Heart left ventricle (tissue), 16 donors: ENCODE measurements around the gene ITGA7. TPM values are rescaled to one million over a fixed set of nuclear protein-coding genes. Genes with fewer than 3 reads are reported as not detected.

Source experiments
- ATAC-seq, 4 donors: fragments of 200-7000 bp; cut with Tn5 transposase; one replicate each; pipeline ENCODE4 v1.9.1; 2020 to 2022; ENCODE audit warnings: moderate library complexity in 4 of 4, mild to moderate bottlenecking in 3 of 4, moderate number of reproducible peaks in 1 of 4
- DNase-seq, 5 donors: peaks; one replicate each; pipeline ENCODE4 v3.0.0-alpha.2; 2020
- H3K27ac ChIP-seq, 12 donors: fragments of 200-600 bp; sonication (generic) in 4 of 12; one replicate each; pipeline versions ENCODE4 v1.5.0 to v1.8.0; 2016 to 2022; ENCODE audit warnings: mild to moderate bottlenecking in 2 of 12
- H3K27me3 ChIP-seq, 9 donors: fragments of 200-600 bp; sonication (generic) in 2 of 9; one replicate each; pipeline versions ENCODE4 v1.5.1 to v1.8.0; 2016 to 2022; ENCODE audit warnings: mild to moderate bottlenecking in 3 of 9
- H3K36me3 ChIP-seq, 9 donors: fragments of 200-600 bp; sonication (generic) in 2 of 9; one replicate each; pipeline versions ENCODE4 v1.5.0 to v1.8.0; 2018 to 2022; ENCODE audit warnings: mild to moderate bottlenecking in 2 of 9
- H3K4me1 ChIP-seq, 12 donors: fragments of 200-600 bp; sonication (generic) in 4 of 12; one replicate each; pipeline versions ENCODE4 v1.5.0 to v1.8.0; 2016 to 2022; ENCODE audit warnings: mild to moderate bottlenecking in 3 of 12
- H3K4me3 ChIP-seq, 12 donors: fragments of 200-600 bp; sonication (generic) in 4 of 12; one replicate each; pipeline versions ENCODE4 v1.5.0 to v1.8.0; 2017 to 2022; ENCODE audit warnings: mild to moderate bottlenecking in 9 of 12, moderate library complexity in 4 of 12
- H3K9me3 ChIP-seq, 12 donors: fragments of 200-600 bp; sonication (generic) in 4 of 12; one replicate each; pipeline versions ENCODE4 v1.5.0 to v1.8.0; 2016 to 2022; ENCODE audit warnings: mild to moderate bottlenecking in 1 of 12
- POLR2A ChIP-seq, 2 donors: fragments of 450-650 bp; IDR thresholded peaks; one replicate each; pipeline ENCODE4 v1.6.1; 2017; ENCODE audit warnings: antibody characterized with exemption in 2 of 2, mild to moderate bottlenecking in 2 of 2, moderate library complexity in 2 of 2
- WGBS, 4 donors: extraction: QIAGEN DNeasy Blood & Tissue Kit in 2 of 4; methylation state at CpG; one replicate each; pipeline versions ENCODE4 v1.1.5 to v1.1.7; 2013 to 2018; 5-methylcytosine and 5-hydroxymethylcytosine counted together
- intact Hi-C, 10 donors: fragments of 100-400 bp; cut with DNase I; formaldehyde crosslinking; loops; one replicate each; pipeline versions ENCODE4 v1.11.1 to v1.14.2; 2022
- polyA plus RNA-seq, 2 donors: library from polyadenylated mRNA; stranded (reverse); fragments of 200-250 nt; gene quantifications; one replicate each; pipeline ENCODE4 v1.2.3, GENCODE V29; 2013
- total RNA-seq, 9 donors: library from RNA; depleted of rRNA in 2 of 9; stranded (reverse); fragments of >200 nt in 2 of 9; fragmentation: NEBNext Ultra II Directional in 3 of 9; extraction: Animal tissue kit (Norgen Biotek cat#: 25700) in 3 of 9; gene quantifications; one replicate each; pipeline versions ENCODE4 v1.1.0 to v1.2.4, GENCODE V29; 2016 to 2023
- TF ChIP-seq, protein P1 (sequence below), 12 donors: fragments of 200-600 bp; sonication (generic) in 4 of 12; IDR thresholded peaks; one replicate each; pipeline versions ENCODE4 v1.5.0 to v1.8.0; 2018 to 2022; ENCODE audit warnings: antibody characterized with exemption in 12 of 12, mild to moderate bottlenecking in 5 of 12
- donor health status: ischemic (EF 13 %, LVEDD 7.1; RV severe dilation, severe dysfunction).
- donor health status: healthy with polysubstance abuse.
- donor health status: DM: no; HTN: yes; CAD: no.
- donor health status: DM: no; HTN: no; CAD: no.
- donor health status: ischemic (EF 25% LVEDD 6.9; RV normal size, moderate dysfunction).
- donor health status: ischemic (EF 25% LVEDD 5.7; RV mildly dilated, moderate dysfunction).
- donor health status: healthy.
- donor health status: DM: yes; HTN: yes; CAD: no.
- donor health status: ischemic (EF 35%, LVEDD 5.7; RV mildly dilated, moderate dysfunction).
- donor health status: nonischemic (EF 11% LVEDD 7.7; RV severe dilation, severe dysfunction).
- donor health status: DM: yes; HTN: yes; CAD: no.
- donor health status: PGD.
- donor health status: ischemic (EF 29% LVEDD 5.4; RV normal size, mild dysfunction).
- donor health status: nonischemic (EF 23%, LVEDD 6.1; RV moderate dilation, normal function).

The ITGA7 gene
- total and polyA plus RNA-seq, 11 donors: 173 to 1,007 (median 573) TPM

DNA sequence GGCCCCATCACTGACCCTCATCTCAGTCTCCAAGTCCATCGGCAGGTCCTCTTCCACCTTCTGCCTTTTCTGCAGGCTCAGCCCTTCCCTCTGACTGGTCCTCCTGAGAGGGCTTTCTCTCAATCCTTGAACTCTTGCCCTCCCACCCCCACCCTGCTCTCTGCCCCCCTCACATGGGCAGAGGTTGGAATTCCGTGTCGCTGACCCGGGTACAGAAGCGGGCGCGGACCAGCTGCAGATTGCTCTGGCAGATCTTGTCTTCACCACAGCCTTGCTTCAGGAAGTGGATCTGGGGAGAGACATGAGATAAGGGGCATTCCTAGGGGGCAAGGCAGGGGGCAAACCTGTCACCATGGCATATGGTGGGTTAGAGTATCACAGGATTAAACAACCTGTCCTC lies 12.4 kb downstream of the ITGA7 start:
- DNase-seq (no peak), ATAC-seq (no peak)
- Histone ChIP-seq H3K9me3 (no peaks in the 10 kb centered on the region), H3K4me3 (no peak overlapping the region), H3K27me3 (no peaks in the 10 kb centered on the region), H3K36me3 (peaks cover 0 to 91% (median 66%) of the 10 kb centered on the region in 9 donors), H3K4me1 (peaks cover 0 to 13% (median 7%) of the 10 kb centered on the region in 12 donors), H3K27ac (no peak overlapping the region)
- 72 to 80% (median 77%) methylated on average over 7 of the region's 7 CpGs for whole genome bisulfite sequencing, 4 donors
- TF ChIP-seq, protein P1, sequence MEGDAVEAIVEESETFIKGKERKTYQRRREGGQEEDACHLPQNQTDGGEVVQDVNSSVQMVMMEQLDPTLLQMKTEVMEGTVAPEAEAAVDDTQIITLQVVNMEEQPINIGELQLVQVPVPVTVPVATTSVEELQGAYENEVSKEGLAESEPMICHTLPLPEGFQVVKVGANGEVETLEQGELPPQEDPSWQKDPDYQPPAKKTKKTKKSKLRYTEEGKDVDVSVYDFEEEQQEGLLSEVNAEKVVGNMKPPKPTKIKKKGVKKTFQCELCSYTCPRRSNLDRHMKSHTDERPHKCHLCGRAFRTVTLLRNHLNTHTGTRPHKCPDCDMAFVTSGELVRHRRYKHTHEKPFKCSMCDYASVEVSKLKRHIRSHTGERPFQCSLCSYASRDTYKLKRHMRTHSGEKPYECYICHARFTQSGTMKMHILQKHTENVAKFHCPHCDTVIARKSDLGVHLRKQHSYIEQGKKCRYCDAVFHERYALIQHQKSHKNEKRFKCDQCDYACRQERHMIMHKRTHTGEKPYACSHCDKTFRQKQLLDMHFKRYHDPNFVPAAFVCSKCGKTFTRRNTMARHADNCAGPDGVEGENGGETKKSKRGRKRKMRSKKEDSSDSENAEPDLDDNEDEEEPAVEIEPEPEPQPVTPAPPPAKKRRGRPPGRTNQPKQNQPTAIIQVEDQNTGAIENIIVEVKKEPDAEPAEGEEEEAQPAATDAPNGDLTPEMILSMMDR (IDR thresholded peaks at IDR 0.05): no peak
- TF ChIP-seq POLR2A (IDR thresholded peaks at IDR 0.05): no peak
- intact Hi-C loops: no loop called here

DNA sequence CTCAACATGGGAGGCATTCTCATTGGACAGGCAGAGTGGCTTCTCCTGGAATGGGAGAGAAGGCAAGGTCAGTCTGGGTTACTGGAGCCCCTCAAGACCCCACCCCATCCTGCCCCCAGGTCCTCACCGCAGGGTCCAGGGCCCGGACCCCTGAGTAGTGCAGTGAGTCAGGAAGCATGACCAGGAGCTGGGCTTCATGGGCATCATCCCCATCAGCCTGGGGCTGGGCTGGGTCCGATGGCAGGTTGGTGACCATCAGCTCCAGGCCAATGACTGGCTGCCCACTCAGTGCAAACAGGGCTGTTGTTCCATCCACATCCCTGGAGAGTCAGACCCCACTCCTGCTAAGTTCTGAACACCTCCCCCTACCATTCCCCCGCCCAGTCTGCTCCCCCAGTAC lies 13.1 kb downstream of the ITGA7 start:
- Histone ChIP-seq H3K4me3 (no peak overlapping the region), H3K27me3 (no peaks in the 10 kb centered on the region), H3K27ac (peak overlapping the region in 2 of 12 donors; percentile 9 to 21), H3K36me3 (peaks cover 0 to 84% (median 64%) of the 10 kb centered on the region in 9 donors), H3K4me1 (peaks cover 0 to 7% (median 2%) of the 10 kb centered on the region in 12 donors), H3K9me3 (no peaks in the 10 kb centered on the region)
- intact Hi-C loops: no loop called here
- ATAC-seq: peak in 1 of 4 donors; percentile 1
- TF ChIP-seq, protein P1 (IDR thresholded peaks at IDR 0.05): no peak
- TF ChIP-seq POLR2A (IDR thresholded peaks at IDR 0.05): no peak
- 90 to 94% (median 93%) methylated on average over 2 to 4 of the region's 4 CpGs for WGBS, 4 donors
- no peak for DNase-seq

DNA sequence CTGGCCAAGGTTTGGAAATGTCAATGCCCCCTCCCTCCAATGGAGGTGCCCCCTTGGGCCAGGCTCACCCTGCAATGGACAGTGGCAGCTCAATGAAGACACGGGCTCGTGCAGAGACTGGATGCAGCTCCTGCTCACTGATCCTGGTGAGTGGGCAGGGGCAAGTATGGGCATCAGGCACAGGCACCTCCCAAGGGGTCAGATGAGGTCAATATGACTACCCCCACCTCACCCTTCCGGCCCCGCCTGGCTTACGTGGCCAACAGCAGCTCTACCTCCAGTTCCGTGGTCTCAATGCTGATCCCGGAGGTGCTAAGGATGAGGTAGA lies 13.6 kb downstream of the ITGA7 start:
- H3K9me3 ChIP-seq: no peaks in the 10 kb centered on the region
- peak overlapping the region in 2 of 12 donors; percentile 9 to 21 for H3K27ac ChIP-seq
- peaks cover 0 to 83% (median 60%) of the 10 kb centered on the region in 9 donors for H3K36me3 ChIP-seq
- H3K27me3 ChIP-seq: no peaks in the 10 kb centered on the region
- no peak for TF ChIP-seq POLR2A (IDR thresholded peaks at IDR 0.05)
- TF ChIP-seq, protein P1 (IDR thresholded peaks at IDR 0.05): no peak
- DNase-seq (no peak), ATAC-seq (peak in 1 of 4 donors; percentile 3)
- intact Hi-C loops: no loop called here
- H3K4me1 ChIP-seq: peaks cover 0 to 2% (median 0%) of the 10 kb centered on the region in 12 donors
- no peak overlapping the region for H3K4me3 ChIP-seq
- WGBS, 4 donors: 94 to 97% (median 95%) methylated on average over 5 to 7 of the region's 7 CpGs

DNA sequence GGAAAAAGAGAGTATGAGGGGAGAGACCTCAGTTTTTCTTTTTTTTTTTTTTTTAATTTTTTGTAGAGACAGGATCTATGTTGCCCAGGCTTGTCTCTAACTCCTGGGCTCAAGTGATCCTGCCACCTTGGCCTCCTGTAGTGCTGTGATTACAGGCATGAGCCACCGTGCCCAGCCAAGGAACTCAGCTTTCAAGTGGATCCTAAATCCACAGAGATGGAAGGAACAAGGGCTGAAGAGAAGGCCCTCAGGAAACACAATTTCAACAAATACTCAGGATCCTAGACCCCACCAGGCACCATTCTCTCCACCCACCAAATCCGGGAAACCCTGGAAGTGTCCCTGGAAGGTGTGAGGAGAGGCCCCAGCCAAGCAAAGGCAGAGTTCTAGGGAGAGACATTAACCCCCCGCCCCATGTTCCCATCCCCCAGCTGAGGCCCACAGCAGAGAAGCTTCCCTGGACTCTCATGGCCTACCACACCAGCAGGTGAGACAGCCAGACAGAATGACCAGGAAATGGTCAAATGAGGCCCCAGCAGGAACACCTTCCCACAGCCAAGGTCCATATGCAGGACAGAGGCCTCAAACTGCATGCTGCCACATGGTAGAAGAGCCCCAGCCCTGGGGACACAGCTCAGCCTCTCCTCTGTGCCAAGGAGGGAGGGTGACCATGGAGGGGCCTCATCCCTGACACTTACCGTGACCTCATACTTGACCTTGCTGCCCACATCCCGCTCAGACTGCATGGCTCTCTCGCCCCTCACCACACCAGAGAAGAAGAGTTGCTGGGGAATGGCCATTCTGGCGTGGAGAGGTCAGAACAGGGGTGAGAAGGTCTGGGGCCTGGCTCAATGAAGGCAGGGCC lies 14.1 kb downstream of the ITGA7 start:
- Histone ChIP-seq H3K27me3 (no peaks in the 10 kb centered on the region), H3K9me3 (no peaks in the 10 kb centered on the region), H3K36me3 (peaks cover 0 to 85% (median 66%) of the 10 kb centered on the region in 9 donors), H3K27ac (no peak overlapping the region), H3K4me1 (no peaks in the 10 kb centered on the region), H3K4me3 (no peak overlapping the region)
- TF ChIP-seq POLR2A (IDR thresholded peaks at IDR 0.05): no peak
- TF ChIP-seq, protein P1 (IDR thresholded peaks at IDR 0.05): no peak
- intact Hi-C loops: no loop called here
- DNase-seq (no peak), ATAC-seq (peak in 1 of 4 donors; percentile 1)
- WGBS, 4 donors: 90 to 98% (median 92%) methylated on average over 4 to 7 of the region's 7 CpGs
